GM19239 (cell line): Measurements from ENCODE around the gene PCNX1.
A peak's percentile ranks its signal among the peaks of the same experiment; 100 is the strongest.
"Not testable (repeated sequence)": the region's sequence is repeated elsewhere in the genome, so short reads cannot be mapped to it uniquely, and the experiment has no call there.

Experiments used
- DNase-seq: peaks from one replicate; pipeline ENCODE4 v3.0.0; 2011; ENCODE audit warnings: low spot score; ENCODE audit not compliant: insufficient read length
- FAIRE-seq: peaks from 2 replicates; lab custom pipeline; 2011; peaks lifted over from hg19 to GRCh38; lab: Jason Lieb, UNC

Gene PCNX1

GRCh38 chr14:71138448-71139293, 231.4 kb downstream of the PCNX1 start:
- DNase-seq (peak; percentile 48), FAIRE-seq (peak; percentile 93)

- DNase-seq, result no peak
- FAIRE-seq, result no peak
Observed at GRCh38 chr14:71139294-71139946, 232.2 kb downstream of the PCNX1 start.

- FAIRE-seq (peak; percentile 90), DNase-seq (no peak)
Observed at GRCh38 chr14:71140157-71140556, 232.9 kb downstream of the PCNX1 start.

- no peak for DNase-seq
- FAIRE-seq, result peak; percentile 45
Observed at GRCh38 chr14:71141701-71142374, 234.6 kb downstream of the PCNX1 start.

GRCh38 chr14:71142375-71143038, 235.2 kb downstream of the PCNX1 start:
- DNase-seq, result no peak
- peak; percentile 95 for FAIRE-seq

- DNase-seq, result no peak
- peak; percentile 64 for FAIRE-seq
Observed at GRCh38 chr14:71143381-71144290, 236.4 kb downstream of the PCNX1 start.

- DNase-seq, FAIRE-seq: not testable (repeated sequence)
Observed at GRCh38 chr14:71147335-71147734, 240.1 kb downstream of the PCNX1 start.

GRCh38 chr14:71148627-71149026, 241.4 kb downstream of the PCNX1 start:
- FAIRE-seq (no peak), DNase-seq (no peak)

- FAIRE-seq, result no peak
Observed at GRCh38 chr14:71150737-71151136, 243.5 kb downstream of the PCNX1 start.

GRCh38 chr14:71155743-71156142, 248.5 kb downstream of the PCNX1 start:
- no peak for FAIRE-seq
- DNase-seq, result no peak

More at GRCh38 chr14:71150737-71151136, 243.5 kb downstream of the PCNX1 start:
- DNase-seq, result no peak

GRCh38 chr14:71163050-71163841, 256.0 kb downstream of the PCNX1 start:
- FAIRE-seq (peak; percentile 85), DNase-seq (no peak)

- no peak for FAIRE-seq
Observed at GRCh38 chr14:71163842-71164629, 256.8 kb downstream of the PCNX1 start.

More at GRCh38 chr14:71163842-71164629, 256.8 kb downstream of the PCNX1 start:
- no peak for DNase-seq
